ENCODE results near the gene AOPEP. TPM values are rescaled to one million over a fixed set of nuclear protein-coding genes. Genes with fewer than 3 reads are reported as not detected.

AOPEP gene
- total RNA-seq, 1 experiment from 2014 or later, result 89.5 TPM

GRCh38 chr9:94808926-94809700 is 82.6 kb downstream of the AOPEP start:
- no TSS peak for BruUV-seq (replicated peaks)
- peaks cover 63% of the 10 kb centered on the region for H3K4me1 Mint-ChIP-seq (ENCODE audit: low read depth, unreplicated experiment)
- no peak for TF ChIP-seq CTCF (IDR thresholded peaks at IDR 0.05; ENCODE audit: unreplicated experiment)
- H3K36me3 Mint-ChIP-seq (ENCODE audit: insufficient read depth, unreplicated experiment), result peaks cover 29% of the 10 kb centered on the region
- no peaks in the 10 kb centered on the region for H3K27me3 Mint-ChIP-seq (ENCODE audit: unreplicated experiment)
- no peak for DNase-seq
- CTCF ChIA-PET, result no interaction called here
- H3K9me3 Mint-ChIP-seq (ENCODE audit: low read depth, unreplicated experiment), result no peaks in the 10 kb centered on the region
- intact Hi-C loops (cut with micrococcal nuclease; ENCODE audit: unreplicated experiment), result loop anchor here (5.0 kb wide), 1 partner anchor 58 kb away; no protein-coding TSS in a partner anchor
- no peak overlapping the region for H3K27ac Mint-ChIP-seq (ENCODE audit: unreplicated experiment)
- H3K4me3 Mint-ChIP-seq (ENCODE audit: low read depth, unreplicated experiment), result no peak overlapping the region

- Mint-ChIP-seq H3K36me3 (ENCODE audit: insufficient read depth, unreplicated experiment) (peaks cover 29% of the 10 kb centered on the region), H3K4me1 (ENCODE audit: low read depth, unreplicated experiment) (peaks cover 56% of the 10 kb centered on the region), H3K4me3 (ENCODE audit: low read depth, unreplicated experiment) (no peak overlapping the region), H3K9me3 (ENCODE audit: low read depth, unreplicated experiment) (no peaks in the 10 kb centered on the region), H3K27ac (ENCODE audit: unreplicated experiment) (no peak overlapping the region), H3K27me3 (ENCODE audit: unreplicated experiment) (no peaks in the 10 kb centered on the region)
- intact Hi-C loops (cut with micrococcal nuclease; ENCODE audit: unreplicated experiment), result loop anchor here (5.0 kb wide), 1 partner anchor 58 kb away; no protein-coding TSS in a partner anchor
- DNase-seq, result no peak
- CTCF ChIA-PET, result no interaction called here
- TF ChIP-seq CTCF (IDR thresholded peaks at IDR 0.05; ENCODE audit: unreplicated experiment), result no peak
- BruUV-seq (replicated peaks), result no TSS peak
Measured at GRCh38 chr9:94809778-94810177, 83.3 kb downstream of the AOPEP start.

GRCh38 chr9:94811074-94811473 is 84.6 kb downstream of the AOPEP start:
- peaks cover 48% of the 10 kb centered on the region for H3K4me1 Mint-ChIP-seq (ENCODE audit: low read depth, unreplicated experiment)
- no peak overlapping the region for H3K4me3 Mint-ChIP-seq (ENCODE audit: low read depth, unreplicated experiment)
- CTCF ChIA-PET, result no interaction called here
- intact Hi-C loops (cut with micrococcal nuclease; ENCODE audit: unreplicated experiment), result no loop called here
- no TSS peak for BruUV-seq (replicated peaks)
- H3K9me3 Mint-ChIP-seq (ENCODE audit: low read depth, unreplicated experiment), result no peaks in the 10 kb centered on the region
- no peak for TF ChIP-seq CTCF (IDR thresholded peaks at IDR 0.05; ENCODE audit: unreplicated experiment)
- no peaks in the 10 kb centered on the region for H3K27me3 Mint-ChIP-seq (ENCODE audit: unreplicated experiment)
- peak overlapping the region; percentile 85 for H3K27ac Mint-ChIP-seq (ENCODE audit: unreplicated experiment)
- no peak for DNase-seq
- H3K36me3 Mint-ChIP-seq (ENCODE audit: insufficient read depth, unreplicated experiment), result peaks cover 18% of the 10 kb centered on the region

DNA sequence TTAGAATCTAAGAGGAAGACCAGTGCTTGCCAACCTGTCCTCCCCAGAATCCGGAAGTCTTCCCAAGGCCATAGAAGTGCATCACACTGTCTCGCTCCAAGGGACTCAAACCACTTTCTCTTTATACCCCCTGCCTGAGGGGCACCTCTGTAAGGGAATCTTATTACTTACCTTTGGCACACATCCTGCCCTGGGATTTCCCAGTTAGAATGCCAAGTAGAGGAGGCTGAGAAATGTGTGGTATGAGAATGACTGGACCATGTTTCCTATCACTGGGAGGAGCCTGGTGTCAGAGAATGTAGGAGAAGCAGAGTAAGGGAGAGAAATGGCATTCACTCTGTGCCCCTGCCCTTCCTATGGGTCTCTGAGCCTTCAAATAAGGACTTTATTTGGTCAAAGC is 85.8 kb downstream of the AOPEP start:
- Mint-ChIP-seq H3K4me1 (ENCODE audit: low read depth, unreplicated experiment) (peaks cover 37% of the 10 kb centered on the region), H3K27ac (ENCODE audit: unreplicated experiment) (peak overlapping the region; percentile 85), H3K4me3 (ENCODE audit: low read depth, unreplicated experiment) (peak overlapping the region; percentile 26), H3K9me3 (ENCODE audit: low read depth, unreplicated experiment) (no peaks in the 10 kb centered on the region), H3K27me3 (ENCODE audit: unreplicated experiment) (no peaks in the 10 kb centered on the region), H3K36me3 (ENCODE audit: insufficient read depth, unreplicated experiment) (peaks cover 9% of the 10 kb centered on the region)
- TF ChIP-seq CTCF (IDR thresholded peaks at IDR 0.05; ENCODE audit: unreplicated experiment), result no peak
- no TSS peak for BruUV-seq (replicated peaks)
- peak; percentile 46 for DNase-seq
- intact Hi-C loops (cut with micrococcal nuclease; ENCODE audit: unreplicated experiment), result no loop called here
- CTCF ChIA-PET, result interaction anchor here (1.0 to 1.5 kb wide), 2 partner anchors 13 kb away, joined by 3 to 5 read pairs; no protein-coding TSS in a partner anchor
